ENCODE results near the gene CRIP1. TPM values are rescaled to one million over a fixed set of nuclear protein-coding genes. Genes with fewer than 3 reads are reported as not detected.
A peak's percentile ranks its signal among the peaks of the same experiment; 100 is the strongest.

Gene CRIP1
- total and polyA plus RNA-seq, 4 donors: 72.8 to 465 (median 301) TPM

DNA sequence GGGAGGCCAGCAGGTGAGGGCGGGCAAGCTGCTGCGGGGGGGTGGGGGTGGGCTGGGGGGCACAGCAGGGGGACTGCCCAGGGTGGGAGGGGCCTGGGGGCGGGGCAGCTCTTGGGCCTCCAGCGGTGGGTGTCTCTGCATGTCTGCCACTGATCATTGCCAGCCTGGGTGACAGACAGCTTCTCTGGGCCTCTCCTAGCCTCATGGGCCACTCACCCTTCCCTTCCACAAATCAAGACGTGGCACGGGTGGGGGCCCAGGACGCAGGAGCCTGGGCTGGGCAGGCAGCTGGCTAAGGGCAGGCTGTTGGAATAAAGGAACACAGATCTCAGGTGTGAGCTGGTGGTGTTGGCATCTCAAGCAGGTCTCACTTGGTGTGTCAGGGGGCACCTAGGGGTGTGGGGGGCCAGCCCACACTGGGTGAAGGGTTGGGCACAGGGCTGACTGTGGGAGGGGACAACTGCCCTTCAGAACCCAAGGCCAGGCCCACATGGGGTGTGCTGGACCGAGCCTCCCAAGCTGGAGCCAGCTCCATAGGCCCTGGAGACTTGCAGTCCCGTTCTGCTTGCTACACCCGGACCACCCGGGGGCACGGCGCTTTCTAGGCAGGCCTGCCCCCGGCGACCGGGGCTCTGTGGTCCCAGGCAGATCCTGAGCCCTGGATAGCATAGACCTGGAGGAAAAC, 7.4 kb downstream of the CRIP1 start:
- H3K27me3 ChIP-seq (ENCODE audit: control insufficient read depth in 3 of 3, insufficient read depth in 3 of 3, low read length in 2 of 3): no peaks in the 10 kb centered on the region
- no peaks in the 10 kb centered on the region for H3K9me3 ChIP-seq (ENCODE audit: control insufficient read depth in 4 of 4, insufficient read depth in 3 of 4, low read length in 3 of 4)
- TF ChIP-seq, protein P1, sequence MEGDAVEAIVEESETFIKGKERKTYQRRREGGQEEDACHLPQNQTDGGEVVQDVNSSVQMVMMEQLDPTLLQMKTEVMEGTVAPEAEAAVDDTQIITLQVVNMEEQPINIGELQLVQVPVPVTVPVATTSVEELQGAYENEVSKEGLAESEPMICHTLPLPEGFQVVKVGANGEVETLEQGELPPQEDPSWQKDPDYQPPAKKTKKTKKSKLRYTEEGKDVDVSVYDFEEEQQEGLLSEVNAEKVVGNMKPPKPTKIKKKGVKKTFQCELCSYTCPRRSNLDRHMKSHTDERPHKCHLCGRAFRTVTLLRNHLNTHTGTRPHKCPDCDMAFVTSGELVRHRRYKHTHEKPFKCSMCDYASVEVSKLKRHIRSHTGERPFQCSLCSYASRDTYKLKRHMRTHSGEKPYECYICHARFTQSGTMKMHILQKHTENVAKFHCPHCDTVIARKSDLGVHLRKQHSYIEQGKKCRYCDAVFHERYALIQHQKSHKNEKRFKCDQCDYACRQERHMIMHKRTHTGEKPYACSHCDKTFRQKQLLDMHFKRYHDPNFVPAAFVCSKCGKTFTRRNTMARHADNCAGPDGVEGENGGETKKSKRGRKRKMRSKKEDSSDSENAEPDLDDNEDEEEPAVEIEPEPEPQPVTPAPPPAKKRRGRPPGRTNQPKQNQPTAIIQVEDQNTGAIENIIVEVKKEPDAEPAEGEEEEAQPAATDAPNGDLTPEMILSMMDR (IDR thresholded peaks at IDR 0.05; ENCODE audit: control extremely low read depth, extremely low read depth): no peak
- no peak overlapping the region for H3K27ac ChIP-seq (ENCODE audit: low read depth in 1 of 2, low read length in 1 of 2)
- no peak overlapping the region for H3K4me3 ChIP-seq
- peaks cover 0 to 6% (median 1%) of the 10 kb centered on the region in 4 donors for H3K36me3 ChIP-seq (ENCODE audit: control insufficient read depth in 4 of 4, insufficient read depth in 4 of 4, low read length in 4 of 4)
- H3K9ac ChIP-seq (ENCODE audit: insufficient read depth in 1 of 2, low read length in 2 of 2): no peak overlapping the region
- peaks cover 0 to 7% (median 3%) of the 10 kb centered on the region in 5 donors for H3K4me1 ChIP-seq (ENCODE audit: control insufficient read depth in 5 of 5, insufficient read depth in 5 of 5, low read length in 5 of 5)
- 95 to 96% methylated on average over 16 of the region's 16 CpGs for whole genome bisulfite sequencing, 2 donors
- DNase-seq (peak in 1 of 3 donors; percentile 11), ATAC-seq (ENCODE audit: insufficient read depth, low FRiP score) (no peak)

DNA sequence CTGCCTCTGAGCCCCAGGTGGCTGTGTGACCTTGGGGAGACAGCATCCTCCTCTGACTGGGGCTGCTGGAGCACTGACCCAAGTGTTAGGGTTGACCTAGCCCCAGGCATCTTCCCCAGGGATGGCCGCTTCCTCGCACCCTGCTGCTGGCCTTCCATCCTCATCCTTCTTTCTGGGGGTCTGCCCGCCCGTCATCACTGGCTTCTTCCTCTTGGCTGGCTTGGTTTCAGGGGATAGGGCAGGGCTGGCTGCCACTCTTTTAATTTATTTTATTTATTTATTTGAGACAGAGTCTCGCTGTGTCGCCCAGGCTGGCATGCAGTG, 7.9 kb downstream of the CRIP1 start:
- peaks cover 0 to 6% (median 1%) of the 10 kb centered on the region in 4 donors for H3K36me3 ChIP-seq (ENCODE audit: control insufficient read depth in 4 of 4, insufficient read depth in 4 of 4, low read length in 4 of 4)
- H3K4me3 ChIP-seq: no peak overlapping the region
- H3K4me1 ChIP-seq (ENCODE audit: control insufficient read depth in 5 of 5, insufficient read depth in 5 of 5, low read length in 5 of 5): peaks cover 0 to 3% (median 2%) of the 10 kb centered on the region in 5 donors
- 99% methylated on average over 6 of the region's 6 CpGs for WGBS, 2 donors
- H3K9me3 ChIP-seq (ENCODE audit: control insufficient read depth in 4 of 4, insufficient read depth in 3 of 4, low read length in 3 of 4): no peaks in the 10 kb centered on the region
- no peaks in the 10 kb centered on the region for H3K27me3 ChIP-seq (ENCODE audit: control insufficient read depth in 3 of 3, insufficient read depth in 3 of 3, low read length in 2 of 3)
- ATAC-seq (ENCODE audit: insufficient read depth, low FRiP score) (no peak), DNase-seq (no peak)
- no peak overlapping the region for H3K9ac ChIP-seq (ENCODE audit: insufficient read depth in 1 of 2, low read length in 2 of 2)
- no peak overlapping the region for H3K27ac ChIP-seq (ENCODE audit: low read depth in 1 of 2, low read length in 1 of 2)
- TF ChIP-seq, protein P1 (IDR thresholded peaks at IDR 0.05; ENCODE audit: control extremely low read depth, extremely low read depth): no peak

DNA sequence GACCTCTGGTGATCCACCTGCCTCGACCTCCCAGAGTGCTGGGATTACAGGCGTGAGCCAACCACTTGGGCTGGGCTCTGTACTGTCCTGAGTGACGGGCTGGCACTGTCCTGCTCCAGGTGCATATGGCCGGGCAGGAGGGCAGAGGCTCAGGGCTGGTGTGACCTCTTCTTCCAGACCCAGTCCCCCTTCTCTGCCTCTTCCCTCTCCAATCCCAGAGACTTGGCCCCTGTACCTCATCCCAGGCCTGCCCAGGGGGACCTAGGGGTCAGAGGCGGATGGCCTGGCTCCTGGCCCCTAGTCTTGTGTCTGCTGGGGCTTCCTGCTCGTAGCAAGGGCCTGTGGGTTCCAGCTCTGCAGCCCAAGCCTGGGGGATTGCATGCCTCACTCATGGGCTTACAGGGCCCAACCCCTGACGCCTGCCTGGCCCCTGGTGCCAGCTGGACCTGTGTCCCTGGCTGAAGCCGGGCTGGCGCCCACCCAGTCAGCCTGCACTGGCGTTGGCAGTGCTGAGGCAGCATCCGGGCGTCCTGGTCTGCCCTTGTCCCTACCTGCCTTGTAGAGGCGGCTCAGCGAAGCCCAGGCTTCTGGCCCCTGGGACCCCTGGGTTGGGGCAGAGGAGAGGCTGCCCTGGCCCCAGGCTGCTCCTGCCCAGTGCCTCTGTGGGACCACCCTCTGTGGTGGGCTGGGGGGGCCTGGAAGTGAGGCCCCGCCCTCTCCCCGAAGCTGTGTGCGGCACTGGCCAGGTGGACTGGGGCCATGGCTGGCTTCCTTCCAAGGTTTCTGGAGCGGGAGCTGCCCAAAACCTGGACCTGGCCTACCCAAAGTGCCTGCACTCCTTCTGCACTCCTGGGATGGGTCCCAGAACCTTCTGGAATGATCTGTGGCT, 8.7 kb downstream of the CRIP1 start:
- WGBS, 2 donors: 91 to 93% methylated on average over 18 of the region's 18 CpGs

More for the DNA sequence above, 8.7 kb downstream of the CRIP1 start:
- H3K27me3 ChIP-seq (ENCODE audit: control insufficient read depth in 3 of 3, insufficient read depth in 3 of 3, low read length in 2 of 3): no peaks in the 10 kb centered on the region
- peak in 1 of 3 donors; percentile 11 for DNase-seq
- H3K9me3 ChIP-seq (ENCODE audit: control insufficient read depth in 4 of 4, insufficient read depth in 3 of 4, low read length in 3 of 4): no peaks in the 10 kb centered on the region
- no peak overlapping the region for H3K4me3 ChIP-seq
- TF ChIP-seq, protein P1 (IDR thresholded peaks at IDR 0.05; ENCODE audit: control extremely low read depth, extremely low read depth): no peak
- no peak for ATAC-seq (ENCODE audit: insufficient read depth, low FRiP score)
- no peak overlapping the region for H3K27ac ChIP-seq (ENCODE audit: low read depth in 1 of 2, low read length in 1 of 2)
- H3K4me1 ChIP-seq (ENCODE audit: control insufficient read depth in 5 of 5, insufficient read depth in 5 of 5, low read length in 5 of 5): peaks cover 0 to 3% (median 0%) of the 10 kb centered on the region in 5 donors
- H3K36me3 ChIP-seq (ENCODE audit: control insufficient read depth in 4 of 4, insufficient read depth in 4 of 4, low read length in 4 of 4): peaks cover 0 to 6% (median 1%) of the 10 kb centered on the region in 4 donors
- H3K9ac ChIP-seq (ENCODE audit: insufficient read depth in 1 of 2, low read length in 2 of 2): no peak overlapping the region

All from lung (tissue), 12 donors.